ENCODE data around the gene SLC15A3.

The SLC15A3 gene

DNA sequence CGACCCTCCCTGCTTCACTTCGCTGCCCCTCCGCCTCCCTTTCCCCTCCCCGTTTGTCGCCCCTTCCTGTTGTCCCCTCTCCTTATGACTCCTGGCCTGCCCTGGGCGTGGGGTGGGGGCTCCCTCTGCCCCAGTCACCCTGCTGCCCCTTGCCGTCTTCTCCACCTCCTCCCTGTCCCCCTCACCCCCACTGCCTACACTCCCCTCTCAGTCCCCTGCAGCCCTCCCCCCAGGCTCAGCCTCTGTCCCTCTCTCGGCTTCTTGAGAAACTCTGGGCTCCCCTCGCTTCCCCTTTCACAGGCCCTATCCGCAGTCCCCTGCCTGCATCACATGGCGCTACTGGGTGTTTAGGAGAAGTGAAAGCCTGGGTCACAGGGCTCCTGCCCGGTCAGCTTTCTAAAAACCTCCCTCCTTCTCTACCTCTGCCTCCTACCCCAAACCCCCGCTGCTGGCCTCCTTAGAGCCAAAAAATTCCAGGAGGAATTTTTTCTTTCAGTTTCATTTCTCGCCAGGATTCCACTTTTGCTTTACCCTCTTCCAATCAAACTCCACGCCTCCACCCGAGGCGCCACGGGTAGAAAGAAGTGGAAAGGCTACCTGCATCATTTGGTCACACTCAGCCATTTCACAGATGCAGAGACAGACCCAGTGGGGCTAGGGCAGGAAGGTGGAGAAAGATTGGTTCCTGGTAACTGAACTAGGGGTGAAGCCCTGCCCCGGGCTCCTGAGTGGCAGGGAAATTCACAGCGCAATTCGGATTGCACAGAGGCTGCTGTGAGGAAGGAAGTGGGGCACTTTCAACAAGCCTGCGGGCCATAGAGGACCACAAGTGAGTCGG lies at the start of gene SLC15A3:
Gene SLC15A3 (minus strand): TSS at position 273 of the 838 bp plus-strand sequence. CDS start 625 bp downstream, outside the sequence.
- no peak for DNase-seq

DNA sequence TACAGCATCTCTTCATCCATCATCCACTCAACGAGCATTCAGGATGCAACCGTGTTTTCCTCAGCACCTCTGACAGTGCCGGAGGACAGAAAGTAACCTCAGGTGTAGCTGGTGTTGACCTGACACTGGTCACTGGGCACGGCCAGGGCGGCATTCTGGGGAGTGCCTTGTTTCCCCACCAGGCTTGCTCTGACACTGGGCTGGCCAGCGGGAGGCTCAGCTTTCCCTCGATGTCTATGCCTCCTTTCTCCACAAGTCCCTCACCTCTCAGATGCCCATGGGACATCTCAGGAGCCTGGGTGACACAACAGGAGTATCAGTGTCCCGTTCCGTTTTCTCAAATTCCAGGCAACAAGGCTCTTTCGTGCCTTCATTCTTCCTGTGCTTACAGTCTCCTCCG lies 48.5 kb upstream of the SLC15A3 start:
- no peak for DNase-seq

DNA sequence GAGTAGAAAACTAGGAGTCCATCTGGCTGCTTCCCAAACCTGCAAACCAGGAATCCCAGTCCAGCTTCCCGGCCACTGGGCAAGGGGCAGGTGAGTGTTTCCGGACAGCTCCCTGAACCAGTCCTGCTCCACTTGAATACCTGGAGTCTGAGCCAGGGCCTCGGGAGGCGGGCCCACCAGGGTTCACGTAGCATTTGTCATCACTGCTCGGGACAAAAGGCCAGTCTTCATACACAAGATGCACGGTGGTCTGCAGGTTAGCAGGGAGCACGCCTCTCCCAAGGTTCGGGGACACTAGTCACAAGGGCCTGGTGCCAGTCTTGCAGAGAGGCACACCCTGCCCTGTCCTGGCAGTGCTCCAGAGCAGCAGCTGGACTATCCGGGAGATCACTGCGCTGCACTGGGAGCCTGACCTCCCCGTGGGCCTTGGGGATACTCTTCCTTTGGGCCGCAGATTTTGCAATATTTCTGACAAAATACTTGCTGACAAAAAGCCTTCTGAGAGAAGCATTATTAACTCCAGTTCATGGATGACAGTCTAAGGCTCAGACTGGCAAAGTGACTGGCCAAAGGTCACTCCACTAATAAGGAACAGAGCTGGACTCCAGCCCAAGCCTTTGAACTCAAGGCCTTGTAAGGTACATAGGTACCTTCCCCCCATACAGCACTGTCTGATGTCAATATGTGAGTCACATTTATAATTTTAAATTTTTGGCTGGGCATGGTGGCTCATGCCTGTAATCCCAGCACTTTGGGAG lies 44.6 kb upstream of the SLC15A3 start:
- DNase-seq = no peak

- no peak for DNase-seq
These were observed 43.8 kb upstream of the SLC15A3 start for GRCh38 chr11:60995798-60996197.

DNA sequence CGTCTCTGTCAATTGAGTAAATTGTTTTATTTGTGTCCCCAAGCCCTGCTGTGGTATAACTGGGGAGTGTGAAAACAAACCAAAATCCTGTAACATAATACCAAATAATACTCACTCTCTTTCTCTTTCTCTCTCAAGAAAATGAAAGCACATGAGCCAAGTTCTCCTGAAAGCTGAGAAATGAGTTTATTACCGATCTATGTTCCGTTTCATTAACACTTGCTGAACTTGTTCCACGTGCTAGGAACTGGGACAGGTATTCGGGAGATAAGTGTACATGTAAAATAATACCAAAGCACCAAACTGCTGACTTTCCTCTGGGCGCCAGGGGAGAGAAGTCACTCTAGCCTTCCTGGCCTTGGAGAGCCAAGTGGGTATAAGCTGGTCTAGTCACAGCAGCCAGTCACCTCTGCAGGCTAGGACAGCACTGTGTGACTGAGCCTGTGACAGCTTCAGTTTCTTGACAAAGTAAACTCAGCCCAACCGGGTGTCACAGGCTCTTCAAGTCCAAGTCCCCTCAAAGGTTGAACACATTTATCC lies 42.6 kb upstream of the SLC15A3 start:
- no peak for DNase-seq

DNA sequence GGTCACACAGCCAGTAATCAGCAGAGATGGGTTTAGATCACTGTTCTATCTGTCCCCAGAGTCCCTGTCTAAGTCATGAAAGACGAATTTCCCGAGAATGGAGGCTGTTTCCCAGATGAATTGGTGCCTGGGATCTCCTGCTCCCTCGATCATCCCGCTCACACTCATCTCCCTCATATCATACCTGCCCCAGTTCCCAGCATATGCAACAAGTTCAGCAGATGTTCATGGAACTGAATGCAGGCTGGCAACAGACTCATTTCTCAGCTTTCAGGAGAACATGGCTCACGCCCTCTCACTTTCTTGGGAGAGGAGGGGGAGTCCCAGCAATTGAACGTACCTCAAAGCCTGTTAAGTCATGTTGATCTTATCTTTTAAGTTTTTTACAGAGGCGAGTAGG lies 41.6 kb upstream of the SLC15A3 start:
- DNase-seq = no peak

DNA sequence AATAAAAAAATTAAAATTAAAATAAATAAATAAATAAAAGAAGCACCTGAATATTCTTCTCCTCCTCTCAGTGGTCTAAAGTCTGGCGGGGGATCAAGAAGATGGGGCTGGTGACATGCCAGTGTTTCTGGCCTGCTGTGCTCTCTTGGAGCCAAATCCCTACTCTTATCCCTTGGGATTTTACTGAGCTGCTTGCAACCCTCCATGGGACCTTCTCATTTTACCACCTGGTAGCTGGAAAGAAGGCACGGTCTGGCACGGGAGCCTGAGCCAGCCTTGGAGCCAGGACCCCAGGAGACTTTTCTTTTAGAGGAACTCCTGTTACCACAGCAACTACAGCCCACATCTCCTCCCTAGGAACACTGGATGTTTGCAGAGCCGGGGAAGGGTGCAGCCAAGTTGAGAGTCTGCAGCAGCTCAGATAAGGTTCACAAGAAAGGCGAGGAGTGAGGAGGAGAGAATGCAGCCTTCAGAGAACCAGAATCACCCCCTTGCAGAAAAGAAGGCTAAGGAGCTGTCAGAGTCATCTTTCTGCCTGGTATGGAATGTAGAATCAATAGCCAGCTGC lies 41.0 kb upstream of the SLC15A3 start:
- DNase-seq = peak; percentile 72

DNA sequence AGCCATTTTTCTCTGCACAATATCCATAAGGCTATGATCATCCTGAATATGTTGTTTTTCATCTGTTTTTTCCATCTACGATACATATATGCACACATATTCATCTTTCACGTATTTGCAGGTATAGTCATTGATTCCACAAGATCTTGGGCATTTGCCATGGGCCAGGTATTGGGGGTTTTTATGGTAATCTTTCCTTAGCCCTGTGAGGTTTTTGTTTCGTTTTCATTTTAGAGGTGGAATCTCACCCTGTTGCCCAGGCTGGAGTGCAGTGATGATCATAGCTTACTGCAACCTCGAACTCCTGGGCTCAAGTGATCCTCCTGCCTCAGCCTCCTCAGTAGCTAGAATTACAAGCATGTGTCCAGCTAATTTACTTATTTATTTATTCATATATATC lies 39.5 kb upstream of the SLC15A3 start:
- no peak for DNase-seq

DNA sequence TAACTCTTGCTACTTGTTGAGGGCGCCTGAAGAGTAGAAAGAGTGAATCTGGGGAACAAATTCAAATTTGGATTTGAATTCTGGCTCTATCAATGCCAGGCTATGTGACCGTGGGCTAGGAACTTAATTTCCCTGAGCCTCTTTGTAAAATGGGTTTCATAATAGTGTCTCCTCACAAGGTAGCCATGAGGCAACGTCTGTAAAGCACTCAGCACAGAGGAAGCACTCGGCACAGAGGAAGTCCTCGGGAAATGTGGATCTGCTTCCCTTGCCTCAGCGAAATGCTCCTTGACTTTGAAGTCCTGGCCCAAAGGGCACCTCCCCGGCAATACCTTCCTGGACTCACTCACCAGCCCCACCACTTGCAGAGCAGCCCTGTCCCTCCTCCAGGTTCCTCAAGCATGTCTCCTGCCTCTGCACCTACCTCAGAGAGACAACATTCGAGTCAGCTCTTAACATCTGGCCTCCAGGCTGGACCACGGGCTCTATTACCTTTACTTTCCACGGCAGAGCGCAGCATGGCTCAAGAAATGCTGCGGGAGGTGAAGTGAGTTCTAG lies 37.2 kb upstream of the SLC15A3 start:
- no peak for DNase-seq

GRCh38 chr11:60988658-60989057 lies 36.7 kb upstream of the SLC15A3 start:
- no peak for DNase-seq

- DNase-seq = no peak
These were observed 35.8 kb upstream of the SLC15A3 start for GRCh38 chr11:60987577-60988277.

DNA sequence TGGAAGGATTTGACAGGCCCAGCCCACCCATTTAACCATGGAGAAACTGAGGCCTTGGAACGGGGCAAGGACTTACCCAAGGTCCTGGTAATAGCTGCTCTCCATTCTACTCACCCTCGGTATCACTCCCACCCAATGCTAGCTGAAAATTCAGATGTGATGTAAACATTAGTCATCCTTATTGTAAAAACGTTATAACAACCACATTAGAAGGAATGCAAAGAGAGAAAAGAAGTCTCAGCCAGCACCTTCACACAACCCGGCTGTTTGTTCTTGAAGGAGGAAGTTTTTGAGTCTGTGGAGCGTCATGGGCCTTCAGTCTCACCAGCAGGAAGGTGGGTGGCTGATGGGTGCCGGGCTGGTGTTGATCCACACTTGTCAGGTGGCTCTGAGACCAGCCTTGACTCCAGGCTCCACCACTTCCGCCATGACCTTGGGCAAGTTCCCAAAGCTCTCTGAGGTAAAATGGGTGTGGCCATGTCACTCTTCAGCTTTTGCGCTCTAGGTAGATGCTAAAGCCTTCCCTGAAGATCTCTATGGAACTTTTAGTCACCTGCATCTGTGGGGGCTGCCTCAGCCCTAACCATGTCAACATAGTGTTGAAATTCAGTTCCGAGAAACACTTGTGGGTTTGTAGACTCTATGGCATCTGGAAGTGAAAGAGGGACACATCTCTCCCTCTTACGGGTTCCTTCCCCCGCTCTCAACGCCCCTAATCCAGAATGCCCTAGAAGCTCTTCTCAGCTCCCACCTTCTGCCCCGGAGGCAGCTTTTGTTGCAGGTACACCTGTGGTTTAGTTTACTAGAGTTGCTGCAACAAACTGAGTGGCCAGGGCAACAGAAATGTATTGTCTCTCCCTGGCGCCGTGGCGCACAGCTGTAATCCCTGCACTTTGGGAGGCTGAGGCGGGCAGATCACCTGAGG lies 34.3 kb upstream of the SLC15A3 start:
- no peak for DNase-seq

GRCh38 chr11:60985501-60985900 lies 33.5 kb upstream of the SLC15A3 start:
- DNase-seq = no peak

- peak; percentile 52 for DNase-seq
These were observed 32.7 kb upstream of the SLC15A3 start for GRCh38 chr11:60984636-60985035.

- DNase-seq = no peak
These were observed 32.2 kb upstream of the SLC15A3 start for GRCh38 chr11:60984149-60984548.

GRCh38 chr11:60982184-60982583 lies 30.2 kb upstream of the SLC15A3 start:
- no peak for DNase-seq

- peak; percentile 29 for DNase-seq
These were observed 29.5 kb upstream of the SLC15A3 start for GRCh38 chr11:60981515-60981914.

- peak; percentile 64 for DNase-seq
These were observed 26.8 kb upstream of the SLC15A3 start for GRCh38 chr11:60978546-60979380.

- DNase-seq = peak; percentile 61
These were observed 25.9 kb upstream of the SLC15A3 start for GRCh38 chr11:60977836-60978235.

DNA sequence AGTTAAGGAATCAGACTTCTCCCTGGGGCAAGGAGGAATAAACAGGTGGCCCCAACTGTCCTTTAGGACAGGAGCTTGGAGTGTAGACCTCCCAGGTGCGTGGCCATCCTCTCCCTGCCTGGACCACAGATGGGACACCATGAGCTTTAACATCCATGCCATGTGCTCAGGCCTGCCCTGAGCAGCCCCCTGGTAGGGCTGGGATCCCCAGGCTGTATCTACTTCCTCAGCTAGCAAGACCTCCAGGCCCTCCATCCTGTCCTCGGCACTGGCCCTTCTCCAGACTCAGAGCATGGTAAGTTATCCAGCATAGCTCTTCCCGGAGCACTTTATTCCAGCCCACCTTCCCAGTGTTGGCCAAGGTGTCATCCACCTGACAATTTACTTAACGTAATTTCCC lies 25.2 kb upstream of the SLC15A3 start:
- DNase-seq = no peak

Measured in NCI-H69 (cell line).